ENCODE results near the gene PIP5K1B.

- no peak for TF ChIP-seq EZH2 (optimal IDR thresholded peaks at IDR 0.05; ENCODE audit: low read depth, low read length)
- TF ChIP-seq CTCF (IDR thresholded peaks at IDR 0.05; ENCODE audit: low read length), result no peak
These were observed 116.9 kb downstream of the PIP5K1B start for GRCh38 chr9:68821911-68822310.

All from MM.1S (cell line).